Measurements from ENCODE around the gene NAP1L4.

The NAP1L4 gene

GRCh38 chr11:3010521-3011275, 18.6 kb upstream of the NAP1L4 start:
- no peak for DNase-seq (ENCODE audit: low read depth in 2 of 2)

- no peak for DNase-seq (ENCODE audit: low read depth in 2 of 2)
Observed at GRCh38 chr11:3010004-3010403, 17.9 kb upstream of the NAP1L4 start.

- no peak for DNase-seq (ENCODE audit: low read depth in 2 of 2)
Observed at GRCh38 chr11:3009481-3009880, 17.4 kb upstream of the NAP1L4 start.

- no peak for DNase-seq (ENCODE audit: low read depth in 2 of 2)
Observed at GRCh38 chr11:3008746-3009336, 16.7 kb upstream of the NAP1L4 start.

GRCh38 chr11:3007404-3008010, 15.4 kb upstream of the NAP1L4 start:
- no peak for DNase-seq (ENCODE audit: low read depth in 2 of 2)

- DNase-seq (ENCODE audit: low read depth in 2 of 2) = no peak
Observed at GRCh38 chr11:3006505-3007260, 14.6 kb upstream of the NAP1L4 start.

- DNase-seq (ENCODE audit: low read depth in 2 of 2) = no peak
Observed at GRCh38 chr11:3004481-3004880, 12.4 kb upstream of the NAP1L4 start.

GRCh38 chr11:3003396-3004231, 11.5 kb upstream of the NAP1L4 start:
- DNase-seq (ENCODE audit: low read depth in 2 of 2) = no peak

- no peak for DNase-seq (ENCODE audit: low read depth in 2 of 2)
Observed at GRCh38 chr11:3002871-3003270, 10.7 kb upstream of the NAP1L4 start.

GRCh38 chr11:3002351-3002861, 10.3 kb upstream of the NAP1L4 start:
- no peak for DNase-seq (ENCODE audit: low read depth in 2 of 2)

GRCh38 chr11:3001496-3001895, 9.4 kb upstream of the NAP1L4 start:
- no peak for DNase-seq (ENCODE audit: low read depth in 2 of 2)

- DNase-seq (ENCODE audit: low read depth in 2 of 2) = no peak
Observed at GRCh38 chr11:3000032-3000961, 8.2 kb upstream of the NAP1L4 start.

- DNase-seq (ENCODE audit: low read depth in 2 of 2) = no peak
Observed at GRCh38 chr11:2999464-2999998, 7.4 kb upstream of the NAP1L4 start.

- DNase-seq (ENCODE audit: low read depth in 2 of 2) = no peak
Observed at GRCh38 chr11:2998073-2998850, 6.1 kb upstream of the NAP1L4 start.

- DNase-seq (ENCODE audit: low read depth in 2 of 2) = no peak
Observed at GRCh38 chr11:2997406-2997805, 5.3 kb upstream of the NAP1L4 start.

GRCh38 chr11:2996976-2997375, 4.8 kb upstream of the NAP1L4 start:
- no peak for DNase-seq (ENCODE audit: low read depth in 2 of 2)

GRCh38 chr11:2995893-2996554, 3.9 kb upstream of the NAP1L4 start:
- DNase-seq (ENCODE audit: low read depth in 2 of 2) = no peak

- DNase-seq (ENCODE audit: low read depth in 2 of 2) = no peak
Observed at GRCh38 chr11:2995031-2995561, 3.0 kb upstream of the NAP1L4 start.
